ENCODE data around the gene ORC5.

GRCh38 chr7:104096683-104097082 is 111.1 kb downstream of the ORC5 start:
- no peak for TF ChIP-seq POLR2A (IDR thresholded peaks at IDR 0.05; ENCODE audit: low read length)
- no peak for TF ChIP-seq GATA1 (IDR thresholded peaks at IDR 0.05; ENCODE audit: low read depth, low read length)
